NK-92 (cell line): ENCODE measurements around the gene SLC44A3.

Source experiments
- DNase-seq: peaks from one replicate; lab custom pipeline; 2025; ENCODE audit not compliant: unreplicated experiment; lab: John Stamatoyannopoulos, UW

Gene SLC44A3

DNA sequence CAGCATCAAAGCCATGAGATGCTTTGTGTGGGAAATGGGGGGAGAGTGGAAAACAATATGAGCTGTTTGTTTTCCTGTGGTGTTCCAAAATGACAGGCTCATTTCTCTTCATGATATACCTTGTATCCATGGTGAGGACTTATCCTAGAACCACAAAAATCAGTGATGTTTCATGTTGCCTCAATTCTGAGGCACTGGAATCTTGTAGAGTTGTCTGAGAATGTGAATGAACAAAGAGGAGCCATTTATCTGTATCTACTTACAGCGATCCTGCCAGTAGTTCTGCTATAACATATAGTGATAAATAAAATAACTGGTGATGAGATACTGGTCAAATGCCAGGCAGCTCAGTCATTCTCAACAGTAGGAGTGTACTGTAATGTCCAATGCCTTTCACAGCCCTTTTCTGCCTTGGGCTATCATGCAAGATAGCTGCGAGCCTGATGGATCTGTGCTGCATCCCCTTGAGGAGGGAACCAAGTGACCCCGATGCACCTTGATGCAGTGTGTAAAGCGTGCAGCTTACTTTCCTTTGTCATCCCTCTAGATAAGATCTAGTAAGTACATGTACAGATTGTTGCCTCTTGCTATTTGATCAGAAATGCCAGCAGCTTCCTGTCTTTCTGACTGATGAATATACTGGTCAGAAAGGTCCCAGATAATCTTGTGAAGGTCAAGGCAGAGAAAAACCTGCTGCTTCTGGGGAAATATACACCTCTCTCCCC is 52.8 kb downstream of the SLC44A3 start:
- DNase-seq: no peak

DNA sequence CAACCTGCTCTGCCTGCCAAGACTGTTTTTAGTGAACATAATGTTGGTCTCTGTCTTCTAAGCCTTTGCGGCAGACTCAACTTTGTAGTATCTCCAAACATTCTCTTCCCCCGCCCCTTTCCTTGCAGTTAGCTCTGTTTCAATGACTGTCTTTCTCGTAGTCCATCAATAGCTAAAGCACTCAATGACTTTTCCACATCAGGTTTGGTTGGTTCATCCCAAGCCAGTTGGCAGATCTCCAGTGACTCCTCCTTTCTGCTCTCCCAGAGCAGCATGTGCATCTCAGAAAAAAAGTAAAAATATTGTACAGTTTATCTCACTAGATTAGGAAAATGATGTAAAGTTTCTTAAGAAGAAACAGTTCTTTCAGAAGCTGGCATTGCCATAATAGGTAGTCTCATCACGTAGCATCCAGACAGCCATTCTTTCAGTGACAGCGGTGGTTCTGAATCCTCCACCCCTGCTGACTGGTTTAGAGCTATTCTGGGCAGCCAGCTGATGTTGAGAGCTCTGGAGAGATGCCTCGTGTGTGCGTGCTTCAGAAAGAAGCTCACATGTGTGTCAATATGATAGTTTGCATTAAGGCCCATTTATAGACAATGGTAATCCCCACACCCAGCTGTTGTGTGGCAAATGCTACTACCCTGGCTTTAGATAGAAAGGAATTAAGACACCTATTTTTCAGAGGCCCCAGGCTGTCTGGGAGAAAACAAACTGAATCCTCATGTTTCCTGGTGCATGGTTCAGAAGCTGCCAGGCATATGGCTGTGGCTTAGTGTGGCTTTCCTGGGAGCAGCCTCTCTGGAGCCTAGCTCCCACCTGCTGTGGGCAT is 53.6 kb downstream of the SLC44A3 start:
- DNase-seq: no peak

DNA sequence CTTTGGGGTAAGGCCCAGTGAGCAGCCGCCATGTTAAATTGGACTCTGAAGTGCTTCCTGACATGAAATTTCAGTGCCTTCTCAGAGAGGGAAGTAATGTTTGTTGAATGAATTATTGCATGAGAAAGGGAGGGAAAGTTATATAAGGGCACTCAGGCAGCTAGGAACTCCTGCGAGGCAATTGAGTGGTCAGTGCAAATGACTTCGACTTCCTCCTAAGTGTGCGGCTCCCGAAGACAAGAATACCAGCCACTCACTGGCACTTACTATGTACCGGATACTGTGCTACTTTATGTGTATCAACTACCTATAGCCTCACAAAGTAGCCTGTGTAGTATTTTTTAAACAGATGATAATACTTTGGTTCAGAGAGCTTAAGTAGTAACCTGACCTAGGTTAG is 54.3 kb downstream of the SLC44A3 start:
- no peak for DNase-seq

DNA sequence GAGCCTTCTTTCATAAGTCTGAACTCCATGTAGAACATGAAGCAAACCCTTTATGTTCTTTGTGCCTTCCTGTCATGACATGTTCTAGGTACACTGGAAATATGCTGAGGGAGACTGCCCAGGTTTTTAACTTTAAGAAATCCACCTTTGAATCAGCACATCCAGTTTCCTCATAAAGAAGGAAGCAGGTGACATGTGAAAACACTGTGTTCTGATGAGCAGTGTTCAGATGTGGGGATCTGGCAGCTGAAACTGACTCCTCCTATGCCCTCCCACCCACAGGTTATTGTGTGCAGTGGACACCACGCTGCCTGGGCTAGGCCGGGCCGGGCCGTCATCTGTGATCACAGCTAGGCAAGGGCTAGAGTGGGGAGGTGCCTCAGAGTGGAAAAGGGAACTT is 55.6 kb downstream of the SLC44A3 start:
- DNase-seq: no peak

DNA sequence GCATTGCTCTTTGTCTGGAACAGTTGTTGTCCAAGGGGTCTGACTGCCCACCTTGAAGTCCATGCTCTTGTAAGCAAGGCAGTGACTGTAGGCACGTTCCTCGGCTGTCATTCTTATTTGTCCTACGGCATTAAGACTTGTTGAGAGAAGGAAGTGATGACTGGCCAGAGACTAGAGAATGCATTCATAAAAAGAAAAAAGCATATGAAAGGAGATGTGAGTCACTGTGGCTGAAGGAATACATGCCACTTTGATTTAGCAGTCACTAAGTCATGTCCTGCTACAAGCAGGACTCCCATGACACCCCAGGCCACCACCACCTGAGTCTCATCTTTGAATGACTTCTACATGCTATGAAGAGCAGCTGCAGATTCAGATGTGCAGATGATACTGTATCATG is 56.2 kb downstream of the SLC44A3 start:
- DNase-seq: no peak

DNA sequence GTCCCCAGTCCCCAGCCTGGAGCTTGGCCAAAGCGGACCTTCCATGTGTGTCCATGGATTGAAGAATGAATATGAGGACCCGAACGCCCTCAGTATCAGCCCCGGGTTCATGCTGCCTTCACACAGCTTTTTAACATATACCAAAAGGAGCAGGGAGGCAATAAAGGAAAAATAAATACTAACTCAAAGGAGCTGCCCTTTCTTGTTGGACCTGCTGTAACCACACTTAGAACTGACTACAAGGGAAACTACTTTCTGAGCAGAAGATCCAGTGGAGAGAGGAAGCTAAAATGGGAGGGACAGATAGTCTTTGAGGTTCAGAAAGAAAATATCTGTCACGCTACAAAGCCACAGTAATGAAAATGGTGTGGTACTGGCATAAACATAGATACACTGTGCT is 58.2 kb downstream of the SLC44A3 start:
- no peak for DNase-seq

DNA sequence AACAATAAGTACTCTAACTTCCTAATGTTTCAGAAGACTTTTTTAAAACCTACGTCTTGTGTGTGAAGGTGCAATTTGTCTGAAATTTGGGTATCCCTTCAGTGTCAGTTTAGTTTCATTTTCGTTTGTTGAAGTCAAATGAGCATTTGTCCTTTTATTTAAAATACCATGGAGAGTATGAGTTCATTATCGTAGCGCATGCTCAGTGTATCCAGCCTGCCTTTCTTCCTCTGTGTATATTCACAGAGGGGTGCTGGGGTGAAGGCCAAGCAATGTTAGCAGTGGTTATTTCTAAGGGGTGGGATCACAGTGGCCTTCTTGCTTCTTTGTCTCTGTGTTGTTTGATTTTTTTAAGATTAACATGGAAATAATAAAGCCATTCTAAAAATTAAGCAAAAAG is 63.5 kb downstream of the SLC44A3 start:
- no peak for DNase-seq

DNA sequence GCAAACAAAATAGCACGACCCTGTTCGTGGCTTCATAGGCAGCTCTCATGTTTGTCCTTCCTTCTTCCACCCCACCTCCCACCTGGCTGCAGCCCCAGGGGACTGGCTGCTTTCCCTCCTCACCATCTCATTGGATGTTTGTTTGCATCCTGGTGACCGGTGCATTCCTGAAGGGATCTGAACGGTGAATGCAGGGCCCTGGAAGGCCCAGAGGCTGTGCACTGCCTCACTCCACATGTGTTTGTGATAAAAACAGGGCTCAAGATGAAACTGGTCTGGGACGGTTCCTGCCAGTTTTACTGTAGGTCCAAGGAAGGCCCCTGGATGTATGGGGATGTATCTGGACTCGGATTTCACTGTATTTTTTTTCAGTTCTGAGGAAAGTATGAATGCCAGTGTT is 63.9 kb downstream of the SLC44A3 start:
- no peak for DNase-seq

DNA sequence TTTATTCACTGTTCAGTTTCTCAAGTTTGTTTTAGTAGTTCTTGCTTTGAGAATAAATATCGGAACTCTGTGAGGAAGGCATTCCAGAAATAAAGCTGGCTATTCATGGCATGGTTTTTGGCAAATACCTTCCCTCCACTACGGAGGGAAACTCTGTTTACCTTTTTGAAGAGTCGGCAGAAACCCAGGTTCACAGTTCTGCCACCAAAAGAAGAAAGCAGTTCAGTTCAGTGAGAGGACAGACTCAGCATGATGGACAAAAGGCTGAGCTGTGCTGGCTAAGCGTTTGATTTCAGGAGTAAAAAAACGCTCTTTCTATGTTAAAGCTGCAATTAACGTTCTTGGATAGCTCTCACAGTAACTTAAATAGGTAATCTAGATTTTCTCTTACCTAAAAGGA is 64.3 kb downstream of the SLC44A3 start:
- DNase-seq: no peak

DNA sequence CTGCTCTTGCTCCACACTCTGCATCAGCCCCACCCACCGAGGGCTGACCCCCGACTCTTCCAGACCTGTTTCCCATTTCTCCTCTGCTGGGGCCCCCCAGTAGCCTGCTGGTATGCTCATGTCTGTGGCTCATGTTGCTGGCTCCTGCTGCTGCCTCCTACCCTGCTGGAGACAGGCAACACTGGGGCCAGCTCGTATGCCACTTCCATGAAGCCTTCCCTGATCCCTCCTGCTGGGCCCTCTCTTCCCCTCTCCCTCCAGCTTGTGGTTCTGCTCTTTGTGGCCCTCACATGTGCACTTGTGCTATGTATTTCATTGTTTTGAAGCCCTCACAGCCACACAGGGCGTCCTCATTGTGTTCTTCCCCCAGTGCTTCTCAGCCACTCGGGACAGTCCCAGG is 66.2 kb downstream of the SLC44A3 start:
- no peak for DNase-seq

DNA sequence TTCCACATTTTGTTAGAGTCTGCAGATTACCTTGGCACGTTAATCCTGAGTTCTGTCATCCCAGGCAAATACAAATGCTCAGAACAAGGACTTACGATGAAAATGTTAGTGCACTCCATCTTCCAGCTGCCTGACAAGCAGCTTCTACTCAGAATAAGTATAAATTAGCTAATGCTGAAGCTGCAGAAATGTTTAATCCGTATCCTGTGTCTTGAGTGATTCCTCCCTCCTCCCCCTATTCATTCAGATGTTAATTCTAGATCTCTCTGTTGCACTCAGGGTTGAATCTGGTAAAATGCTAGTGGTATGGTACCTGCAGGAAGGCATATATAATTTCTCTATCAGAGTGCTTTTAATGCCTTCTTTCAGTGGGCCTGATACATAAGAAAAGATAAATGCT is 66.9 kb downstream of the SLC44A3 start:
- no peak for DNase-seq

DNA sequence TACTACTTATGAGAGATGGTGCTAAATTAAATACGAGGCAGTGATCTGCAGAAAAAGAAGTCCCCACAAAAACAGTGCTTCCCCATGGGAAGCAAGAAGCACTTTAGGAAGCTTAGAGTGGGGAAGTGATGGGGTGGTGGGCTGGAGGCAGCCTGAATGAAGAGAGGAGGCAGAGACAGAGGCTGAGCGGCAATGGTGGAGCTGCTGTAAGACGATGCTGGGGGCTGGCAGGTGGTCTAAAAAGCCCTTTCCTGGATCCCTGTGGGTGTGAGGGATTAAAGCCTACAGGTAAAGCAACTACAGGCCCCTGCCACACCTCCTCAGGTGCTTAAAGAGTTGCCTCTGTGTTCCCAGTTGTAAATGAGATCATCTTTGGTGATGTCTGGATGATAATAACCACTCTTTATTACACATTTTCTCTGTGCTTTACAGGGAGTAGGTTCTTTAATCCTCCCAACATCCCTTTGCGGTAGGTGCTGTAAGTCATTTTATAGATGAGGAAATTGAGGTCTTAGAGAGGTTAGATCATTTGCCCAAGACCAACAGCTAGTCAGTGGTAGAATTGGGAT is 67.5 kb downstream of the SLC44A3 start:
- DNase-seq: no peak

DNA sequence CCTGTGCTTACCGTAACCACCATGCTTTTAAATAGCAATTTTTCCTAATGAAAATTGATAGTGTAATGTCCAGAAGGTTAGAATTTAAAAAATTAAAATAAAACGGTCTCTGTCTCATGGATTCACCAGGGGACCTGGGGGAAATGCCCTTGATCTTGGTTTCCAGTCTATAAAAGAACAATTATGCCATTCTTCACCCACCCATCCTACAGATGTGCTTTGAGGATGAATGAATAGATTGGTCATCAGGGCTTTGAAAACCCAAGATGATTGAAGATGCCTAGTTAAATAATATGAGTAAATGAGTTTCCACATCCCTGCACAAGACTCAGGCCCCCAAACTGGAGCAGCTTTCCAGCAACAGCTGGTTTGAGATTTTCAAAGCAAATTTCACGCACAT is 68.0 kb downstream of the SLC44A3 start:
- DNase-seq: no peak

DNA sequence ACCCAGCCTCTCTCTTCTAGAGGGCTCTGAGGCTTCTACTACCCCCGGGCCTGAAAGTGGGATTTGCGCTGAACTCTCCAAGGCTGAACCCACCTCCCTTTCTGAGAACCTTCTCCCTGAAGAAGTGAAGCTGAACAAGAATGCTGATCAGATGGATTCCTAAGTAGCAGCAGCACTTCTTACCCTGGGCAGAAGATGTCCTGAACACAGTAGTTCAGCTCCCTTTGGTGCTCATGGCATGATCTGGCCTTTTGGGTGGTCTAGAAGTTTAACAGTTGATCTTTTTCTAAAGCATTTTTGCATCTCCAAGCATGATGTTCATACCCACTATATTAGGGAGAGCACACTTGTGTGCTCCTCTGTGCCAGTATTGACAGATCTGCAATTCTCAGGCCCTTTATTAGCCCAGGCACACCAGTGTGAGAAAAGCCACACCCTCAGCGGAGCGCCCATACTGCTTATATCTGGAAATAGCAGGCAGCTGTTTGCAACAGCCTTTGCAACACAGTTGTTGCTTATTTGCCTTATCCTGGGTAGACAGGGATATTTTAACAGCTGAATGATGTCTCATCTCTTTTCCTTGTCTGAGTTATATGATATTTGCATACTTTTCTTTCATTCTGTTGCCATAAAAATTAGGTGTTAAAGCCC is 72.6 kb downstream of the SLC44A3 start:
- DNase-seq: no peak

DNA sequence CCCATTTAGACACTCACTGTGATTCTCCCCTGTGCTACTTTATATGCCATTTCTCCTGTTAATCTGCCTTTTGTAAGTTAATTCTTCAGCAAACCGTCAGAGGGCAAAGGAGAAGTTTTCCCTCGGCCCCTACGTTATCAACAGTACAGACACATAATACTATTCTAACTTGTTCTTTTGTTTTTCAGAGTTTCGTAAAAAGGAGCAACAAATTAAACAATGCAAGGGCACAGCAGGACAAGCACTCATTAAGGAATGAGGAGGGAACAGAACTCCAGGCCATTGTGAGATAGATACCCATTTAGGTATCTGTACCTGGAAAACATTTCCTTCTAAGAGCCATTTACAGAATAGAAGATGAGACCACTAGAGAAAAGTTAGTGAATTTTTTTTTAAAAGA is 74.5 kb downstream of the SLC44A3 start:
- DNase-seq: no peak

DNA sequence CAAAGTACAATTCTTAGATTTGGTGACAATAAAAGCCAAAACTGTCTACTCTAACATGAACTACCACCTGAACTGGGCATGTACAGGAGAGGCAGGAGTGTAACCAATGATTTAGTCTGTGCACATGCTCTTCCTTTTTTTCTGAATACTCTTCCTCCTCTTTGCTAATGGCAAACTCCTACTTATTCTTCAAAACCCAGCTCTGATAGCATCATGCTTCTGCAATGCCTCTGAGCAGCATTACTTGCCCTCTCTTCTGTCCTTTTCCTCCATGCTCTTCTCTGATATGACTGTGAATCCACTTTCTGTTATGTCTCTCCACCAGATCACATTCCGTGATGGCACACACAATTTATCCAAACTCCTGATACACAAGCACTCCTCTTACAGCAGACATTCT is 75.4 kb downstream of the SLC44A3 start:
- no peak for DNase-seq

DNA sequence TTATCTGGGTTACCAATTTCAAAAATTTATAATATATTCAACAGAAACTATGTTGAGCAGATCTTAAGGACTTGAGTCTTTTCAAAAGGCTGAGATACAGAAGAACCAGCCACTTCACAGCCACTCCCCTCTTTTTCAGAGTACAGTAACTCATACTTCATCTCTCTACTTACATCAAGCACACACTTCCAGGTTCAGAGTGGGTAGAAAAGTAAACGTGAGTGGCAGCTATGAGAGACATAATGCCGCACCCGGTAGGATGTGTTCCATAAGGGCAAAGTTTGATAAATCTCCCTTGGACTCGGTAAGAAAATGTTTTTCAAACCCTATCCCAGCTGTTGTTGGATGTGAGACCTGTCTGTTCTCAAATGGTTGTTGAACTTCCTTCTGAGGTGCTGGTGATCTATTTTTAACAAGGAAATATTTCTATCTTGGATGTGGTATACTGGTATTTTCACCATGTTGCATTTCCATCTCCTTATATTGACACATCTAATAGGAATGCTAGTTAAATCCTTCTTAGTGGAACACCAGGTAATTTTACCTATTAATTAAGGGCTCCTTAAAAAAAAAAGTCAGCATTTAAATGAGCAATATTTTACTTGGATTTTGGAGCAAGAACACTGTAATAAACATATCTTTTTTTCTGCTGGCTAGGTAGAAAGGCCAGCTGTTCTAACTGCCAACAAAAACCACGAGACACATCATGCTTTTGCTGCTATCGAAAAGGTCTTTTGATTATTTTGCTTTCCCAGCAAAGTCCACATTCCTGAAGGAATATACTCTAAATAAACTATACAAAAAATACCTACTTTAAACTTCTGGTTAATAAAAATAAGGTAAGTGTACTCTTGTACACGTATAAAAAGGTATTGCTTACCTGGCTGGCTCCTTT is 78.6 kb downstream of the SLC44A3 start:
- DNase-seq: no peak

DNA sequence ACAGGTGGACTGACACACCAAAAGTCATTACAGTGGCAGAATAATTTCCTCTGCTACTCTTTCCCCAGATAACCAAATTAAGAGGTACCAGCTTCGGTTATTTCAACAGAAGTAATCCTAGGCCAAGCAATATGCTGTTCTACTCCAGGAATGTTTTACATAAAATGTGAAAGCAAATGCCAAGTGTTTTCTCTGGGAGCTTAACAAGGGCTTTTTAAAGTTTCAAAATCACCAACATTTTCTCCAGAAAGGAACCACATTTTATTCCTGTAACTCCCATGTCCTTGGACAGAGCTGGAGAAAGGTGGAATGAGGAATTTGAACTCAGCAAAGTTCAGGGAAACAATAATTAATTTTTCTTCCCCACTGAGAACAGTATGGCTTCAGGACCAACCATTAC is 79.6 kb downstream of the SLC44A3 start:
- no peak for DNase-seq

DNA sequence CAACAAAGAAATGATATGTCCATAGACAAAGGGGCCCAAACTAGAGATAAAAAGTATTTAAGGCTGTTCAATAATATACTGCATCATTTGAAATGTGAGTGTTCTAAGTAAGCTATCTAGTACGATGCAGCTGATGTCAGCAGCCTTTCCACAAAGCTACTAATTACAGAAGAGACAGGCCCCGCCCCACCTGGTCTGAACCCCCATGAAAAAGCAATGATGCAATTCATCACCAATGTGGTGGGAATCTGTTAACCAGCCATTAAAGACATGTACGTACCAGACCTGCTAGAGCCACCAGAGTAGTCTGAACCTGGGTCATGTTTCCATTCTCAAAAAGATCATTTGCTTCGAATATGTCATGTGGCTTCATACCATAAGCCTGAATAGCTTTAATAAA is 81.7 kb downstream of the SLC44A3 start:
- no peak for DNase-seq

DNA sequence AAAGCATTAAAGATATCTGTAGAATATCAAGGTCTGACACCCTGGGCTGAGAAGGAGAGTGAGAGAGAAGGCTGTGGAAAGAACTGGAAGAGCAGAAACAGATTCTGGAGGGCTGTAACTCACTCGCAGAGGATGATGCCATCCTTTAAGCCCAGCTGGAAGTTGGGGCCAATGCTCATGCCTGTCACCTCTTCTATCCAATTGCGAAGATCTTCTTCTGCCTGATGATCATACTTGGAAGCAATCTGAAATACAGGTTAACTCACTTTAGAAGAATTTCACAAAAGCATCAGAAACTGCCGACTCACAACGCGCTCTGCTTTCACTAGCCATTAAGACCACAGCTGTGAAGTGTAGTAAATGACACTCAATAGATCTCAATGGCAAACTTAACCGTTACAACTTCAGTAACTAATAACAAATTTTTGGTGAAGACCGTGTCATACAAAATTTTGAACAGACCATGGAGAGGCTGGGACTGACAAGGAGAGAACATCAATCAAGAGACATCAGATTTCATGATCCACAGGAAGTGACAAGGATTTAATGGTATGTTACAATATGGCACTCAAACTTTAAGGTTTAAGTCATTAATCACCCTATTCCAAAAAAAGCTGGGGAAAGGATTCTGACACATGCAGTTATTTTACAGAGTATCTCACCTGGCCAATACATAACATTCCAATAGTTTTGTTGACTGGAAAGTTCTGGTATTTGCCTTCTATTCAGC is 83.3 kb downstream of the SLC44A3 start:
- DNase-seq: no peak
